Caco-2 (cell line): ENCODE results near the gene SLMAP. TPM values are rescaled to one million over a fixed set of nuclear protein-coding genes. Genes with fewer than 3 reads are reported as not detected.

Source experiments
- BruUV-seq: library from RNA; stranded (reverse); fragments of 400-500 nt; replicated peaks from 2 replicates; lab custom pipeline; 2021; lab: Mats Ljungman, UMichigan
- CTCF ChIA-PET: fragments of 300-600 bp; sonication (Branson Sonifier 250); formaldehyde crosslinking; loops from one replicate; lab custom pipeline; 2022; ENCODE audit warnings: antibody characterized with exemption; lab: Charles Lee
- POLR2A ChIA-PET: fragments of 300-600 bp; sonication (Branson Sonifier 250); formaldehyde crosslinking; loops from one replicate; lab custom pipeline; 2022; ENCODE audit warnings: antibody characterized with exemption; lab: Charles Lee
- DNase-seq, 2 experiments: peaks; one replicate each; pipeline versions ENCODE4 v3.0.0 to v3.0.0-alpha.2; 2020 to 2022
- H3K27me3 ChIP-seq: replicated peaks from 2 replicates; pipeline ENCODE4 v1.6.0; 2011; ENCODE audit warnings: low read length; ENCODE audit not compliant: control insufficient read depth, insufficient read depth
- H3K36me3 ChIP-seq: 2 replicates; pipeline ENCODE4 v1.5.1; 2011; ENCODE audit warnings: low read length; ENCODE audit not compliant: control insufficient read depth, insufficient read depth
- H3K4me1 ChIP-seq: fragments of 250-450 bp; sonication (Bioruptor Pico); 2 replicates; pipeline ENCODE4 v1.5.1; 2020; ENCODE audit warnings: mild to moderate bottlenecking
- H3K4me3 ChIP-seq: 2 replicates; pipeline ENCODE4 v1.5.1; 2011; ENCODE audit warnings: low read depth, mild to moderate bottlenecking, control low read depth, low read length
- H3K9me3 ChIP-seq: fragments of 250-450 bp; sonication (Bioruptor Pico); 2 replicates; pipeline ENCODE4 v1.5.1; 2020; ENCODE audit warnings: mild to moderate bottlenecking, moderate library complexity
- H3K27ac Mint-ChIP-seq: one replicate; pipeline ENCODE4 v1.8.0; 2022; ENCODE audit warnings: mixed read lengths; ENCODE audit not compliant: unreplicated experiment
- H3K27me3 Mint-ChIP-seq: one replicate; pipeline ENCODE4 v1.8.0; 2022; ENCODE audit warnings: mixed read lengths; ENCODE audit not compliant: insufficient read depth, unreplicated experiment
- H3K36me3 Mint-ChIP-seq: one replicate; pipeline ENCODE4 v1.8.0; 2022; ENCODE audit warnings: mild to moderate bottlenecking, mixed read lengths; ENCODE audit not compliant: insufficient read depth, unreplicated experiment
- H3K4me1 Mint-ChIP-seq: one replicate; pipeline ENCODE4 v1.8.0; 2022; ENCODE audit warnings: low read depth, mixed read lengths; ENCODE audit not compliant: unreplicated experiment
- H3K4me3 Mint-ChIP-seq: one replicate; pipeline ENCODE4 v1.8.0; 2022; ENCODE audit warnings: mild to moderate bottlenecking, moderate library complexity, mixed read lengths; ENCODE audit not compliant: unreplicated experiment
- H3K9me3 Mint-ChIP-seq: one replicate; pipeline ENCODE4 v1.8.0; 2022; ENCODE audit warnings: mixed read lengths; ENCODE audit not compliant: unreplicated experiment
- CTCF ChIP-seq, 2 experiments: fragments of 200-600 bp in 1 of 2; IDR thresholded peaks; 1 replicate in 1 of 2; 2 replicates in 1 of 2; pipeline versions ENCODE4 v1.5.1 to v1.8.0; 2011 to 2022; ENCODE audit warnings: antibody characterized with exemption in 1 of 2, control low read depth in 1 of 2, inconsistent platforms in 1 of 2, low read depth in 1 of 2, low read length in 1 of 2, mild to moderate bottlenecking in 1 of 2, moderate library complexity in 1 of 2; ENCODE audit not compliant: insufficient read depth in 1 of 2, severe bottlenecking in 1 of 2, unreplicated experiment in 1 of 2
- intact Hi-C: fragments of 100-400 bp; cut with micrococcal nuclease; formaldehyde crosslinking; loops from one replicate; pipeline ENCODE4 v1.10.0; 2022; ENCODE audit not compliant: unreplicated experiment
- total RNA-seq: library from RNA; stranded (reverse); gene quantifications from 2 replicates; pipeline ENCODE4 v1.2.3, GENCODE V29; 2022

Gene SLMAP
- total RNA-seq, 1 experiment from 2014 or later: 136 TPM

- Mint-ChIP-seq H3K27ac (no peak overlapping the region), H3K36me3 (peaks cover 60% of the 10 kb centered on the region), H3K9me3 (no peaks in the 10 kb centered on the region), H3K27me3 (no peaks in the 10 kb centered on the region), H3K4me3 (no peak overlapping the region), H3K4me1 (peaks cover 7% of the 10 kb centered on the region)
- no peak overlapping the region for H3K4me3 ChIP-seq
- H3K27me3 ChIP-seq: no peaks in the 10 kb centered on the region
- BruUV-seq: no TSS peak
- no peak for DNase-seq
- no peak for TF ChIP-seq CTCF (IDR thresholded peaks at IDR 0.05; ENCODE audit: insufficient read depth in 1 of 2, low read depth in 1 of 2, low read length in 1 of 2, severe bottlenecking in 1 of 2, unreplicated experiment in 1 of 2)
- no peaks in the 10 kb centered on the region for H3K9me3 ChIP-seq
- POLR2A ChIA-PET: no interaction called here
- intact Hi-C loops: no loop called here
- no peaks in the 10 kb centered on the region for H3K36me3 ChIP-seq
- CTCF ChIA-PET: interaction anchor here (0.6 to 1.0 kb wide), 2 partner anchors 94 to 459 kb away, joined by 3 to 4 read pairs; no protein-coding TSS in a partner anchor
- H3K4me1 ChIP-seq: 0 out of 2 replicates have a peak, but pooled peaks cover 9% of the 10 kb centered on the region
Measured at GRCh38 chr3:57855943-57856342, 99.8 kb downstream of the SLMAP start.

- BruUV-seq: no TSS peak
- peaks cover 62% of the 10 kb centered on the region for H3K36me3 Mint-ChIP-seq
- H3K27me3 ChIP-seq: no peaks in the 10 kb centered on the region
- H3K4me1 ChIP-seq: 0 out of 2 replicates have a peak, but pooled peaks cover 9% of the 10 kb centered on the region
- H3K4me1 Mint-ChIP-seq: peaks cover 7% of the 10 kb centered on the region
- H3K4me3 Mint-ChIP-seq: no peak overlapping the region
- no peak overlapping the region for H3K4me3 ChIP-seq
- no peak for DNase-seq
- H3K36me3 ChIP-seq: no peaks in the 10 kb centered on the region
- intact Hi-C loops: no loop called here
- no peaks in the 10 kb centered on the region for H3K9me3 Mint-ChIP-seq
- peak; percentile 19 to 27 for TF ChIP-seq CTCF (IDR thresholded peaks at IDR 0.05; ENCODE audit: insufficient read depth in 1 of 2, low read depth in 1 of 2, low read length in 1 of 2, severe bottlenecking in 1 of 2, unreplicated experiment in 1 of 2)
- H3K27ac Mint-ChIP-seq: no peak overlapping the region
- H3K27me3 Mint-ChIP-seq: no peaks in the 10 kb centered on the region
- no peaks in the 10 kb centered on the region for H3K9me3 ChIP-seq
- POLR2A ChIA-PET: interaction anchor here (0.5 kb wide), 1 partner anchor 288 kb away, joined by 8 read pairs; no protein-coding TSS in a partner anchor
- CTCF ChIA-PET: interaction anchor here (0.6 to 1.0 kb wide), 4 partner anchors 17 to 459 kb away, joined by 3 to 4 read pairs (median 3); partner anchors contain the start of gene SLMAP
Measured at GRCh38 chr3:57856675-57857074, 100.6 kb downstream of the SLMAP start.

DNA sequence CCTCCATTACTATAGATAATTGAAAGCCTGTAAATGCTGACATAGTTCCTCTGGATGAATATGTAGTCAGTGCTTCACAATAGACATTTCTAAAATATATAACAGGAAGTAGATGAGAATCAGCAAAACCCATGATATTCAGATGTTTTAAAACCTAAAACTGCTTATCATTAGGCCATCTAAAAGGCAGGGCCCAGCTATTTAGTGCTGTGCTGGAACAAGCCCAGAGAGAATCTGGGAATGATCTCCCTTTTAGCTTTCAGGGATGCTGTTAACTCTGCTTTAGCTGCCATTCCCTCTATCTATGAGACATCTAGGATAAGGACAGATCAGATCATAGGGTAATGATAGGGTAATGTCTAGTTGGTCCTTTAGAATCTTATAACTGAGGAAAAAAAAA, 106.8 kb downstream of the SLMAP start:
- H3K27me3 Mint-ChIP-seq: no peaks in the 10 kb centered on the region
- ChIA-PET CTCF (no interaction called here), POLR2A (no interaction called here)
- Histone ChIP-seq H3K27me3 (no peaks in the 10 kb centered on the region), H3K9me3 (no peaks in the 10 kb centered on the region), H3K4me1 (no peaks in the 10 kb centered on the region), H3K4me3 (no peak overlapping the region), H3K36me3 (peaks cover 1% of the 10 kb centered on the region; the same call in 1 of the 2 replicates)
- no peak overlapping the region for H3K27ac Mint-ChIP-seq
- intact Hi-C loops: no loop called here
- no peaks in the 10 kb centered on the region for H3K9me3 Mint-ChIP-seq
- H3K4me1 Mint-ChIP-seq: no peaks in the 10 kb centered on the region
- no peak for DNase-seq
- H3K36me3 Mint-ChIP-seq: peaks cover 74% of the 10 kb centered on the region
- TF ChIP-seq CTCF (IDR thresholded peaks at IDR 0.05; ENCODE audit: insufficient read depth in 1 of 2, low read depth in 1 of 2, low read length in 1 of 2, severe bottlenecking in 1 of 2, unreplicated experiment in 1 of 2): no peak
- BruUV-seq: no TSS peak
- H3K4me3 Mint-ChIP-seq: no peak overlapping the region
